GM12864 (cell line): Measurements from ENCODE around the gene RAB9B.

Experiments used
- DNase-seq: peaks from one replicate; pipeline ENCODE4 v3.0.0-alpha.2; 2011; ENCODE audit warnings: low read depth
- H3K4me3 ChIP-seq: 2 replicates; pipeline ENCODE4 v1.5.1; 2011; ENCODE audit warnings: mild to moderate bottlenecking, low read depth, low read length, control low read depth
- TF ChIP-seq, protein P1 (sequence below): IDR thresholded peaks from 2 replicates; pipeline ENCODE4 v1.5.1; 2011; ENCODE audit warnings: low read depth, mild to moderate bottlenecking, moderate library complexity, low read length, control low read depth, inconsistent platforms; ENCODE audit errors: missing control alignments

RAB9B gene, protein sequence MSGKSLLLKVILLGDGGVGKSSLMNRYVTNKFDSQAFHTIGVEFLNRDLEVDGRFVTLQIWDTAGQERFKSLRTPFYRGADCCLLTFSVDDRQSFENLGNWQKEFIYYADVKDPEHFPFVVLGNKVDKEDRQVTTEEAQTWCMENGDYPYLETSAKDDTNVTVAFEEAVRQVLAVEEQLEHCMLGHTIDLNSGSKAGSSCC

DNA sequence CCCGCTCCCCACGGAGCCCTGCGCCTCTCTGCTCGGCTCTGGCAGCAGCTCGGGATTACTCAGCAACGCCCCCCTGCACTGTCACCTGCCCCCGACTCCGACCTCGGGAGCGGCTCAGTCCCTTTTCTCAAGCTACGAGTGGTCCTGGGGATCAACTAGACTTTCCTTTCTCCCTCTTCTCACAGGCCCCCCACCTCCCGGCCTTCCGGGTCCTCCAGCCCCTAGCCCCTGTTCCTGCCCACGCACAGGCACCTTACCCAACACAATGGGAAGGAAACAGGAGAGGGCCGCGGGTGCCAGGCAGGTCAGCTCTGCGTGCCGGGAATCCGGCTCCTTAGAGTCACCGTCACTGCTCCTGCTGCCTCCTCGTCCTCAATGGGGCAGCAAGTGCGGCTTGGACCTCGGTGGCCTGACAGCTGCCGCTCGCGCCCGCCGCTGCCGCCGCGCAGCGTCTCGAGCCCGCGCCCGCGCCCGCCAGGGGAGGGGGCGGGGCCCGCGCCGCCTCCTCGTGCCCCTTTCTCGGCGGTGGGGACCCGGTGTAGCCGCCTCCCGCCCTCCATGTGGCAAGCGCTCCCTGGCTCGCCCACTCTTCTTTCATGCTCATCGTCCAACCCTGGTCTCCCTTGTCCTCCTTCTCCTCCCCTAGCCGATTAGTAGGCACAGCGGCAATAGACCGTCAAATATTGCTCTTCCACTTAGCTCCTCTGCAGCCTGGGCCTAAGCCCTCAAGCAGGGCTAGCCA is at the start of gene RAB9B:
TSS of gene RAB9B (minus strand) at position 455 of the 742 bp plus-strand sequence. CDS start 6,473 bp downstream, outside the sequence.
- TF ChIP-seq, protein P1, sequence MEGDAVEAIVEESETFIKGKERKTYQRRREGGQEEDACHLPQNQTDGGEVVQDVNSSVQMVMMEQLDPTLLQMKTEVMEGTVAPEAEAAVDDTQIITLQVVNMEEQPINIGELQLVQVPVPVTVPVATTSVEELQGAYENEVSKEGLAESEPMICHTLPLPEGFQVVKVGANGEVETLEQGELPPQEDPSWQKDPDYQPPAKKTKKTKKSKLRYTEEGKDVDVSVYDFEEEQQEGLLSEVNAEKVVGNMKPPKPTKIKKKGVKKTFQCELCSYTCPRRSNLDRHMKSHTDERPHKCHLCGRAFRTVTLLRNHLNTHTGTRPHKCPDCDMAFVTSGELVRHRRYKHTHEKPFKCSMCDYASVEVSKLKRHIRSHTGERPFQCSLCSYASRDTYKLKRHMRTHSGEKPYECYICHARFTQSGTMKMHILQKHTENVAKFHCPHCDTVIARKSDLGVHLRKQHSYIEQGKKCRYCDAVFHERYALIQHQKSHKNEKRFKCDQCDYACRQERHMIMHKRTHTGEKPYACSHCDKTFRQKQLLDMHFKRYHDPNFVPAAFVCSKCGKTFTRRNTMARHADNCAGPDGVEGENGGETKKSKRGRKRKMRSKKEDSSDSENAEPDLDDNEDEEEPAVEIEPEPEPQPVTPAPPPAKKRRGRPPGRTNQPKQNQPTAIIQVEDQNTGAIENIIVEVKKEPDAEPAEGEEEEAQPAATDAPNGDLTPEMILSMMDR: no peak
- H3K4me3 ChIP-seq: peak within 1 kb of the TSS; percentile 39
- no peak for DNase-seq

DNA sequence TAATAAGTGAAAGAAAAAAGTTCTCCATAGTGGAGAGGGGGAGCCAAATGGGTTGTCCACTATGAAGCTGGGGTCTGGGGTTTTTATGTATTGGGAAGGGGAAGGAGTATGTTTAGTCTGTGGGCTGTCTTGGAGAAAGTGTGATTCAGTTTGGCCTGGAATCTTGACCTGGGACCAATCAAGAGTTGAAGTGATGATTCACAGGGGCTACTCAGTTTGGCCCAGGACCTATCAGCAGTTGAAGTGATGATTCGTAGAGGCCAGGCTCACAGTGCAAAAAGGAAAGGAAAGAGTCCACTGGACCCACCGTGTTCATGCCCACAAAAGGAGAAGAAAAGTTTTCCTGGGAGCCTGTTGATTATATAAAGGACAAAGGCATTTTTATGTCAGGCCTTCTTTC is 47.3 kb upstream of the RAB9B start:
- TF ChIP-seq, protein P1: no peak
- no peak for DNase-seq
- H3K4me3 ChIP-seq: no peak overlapping the region

DNA sequence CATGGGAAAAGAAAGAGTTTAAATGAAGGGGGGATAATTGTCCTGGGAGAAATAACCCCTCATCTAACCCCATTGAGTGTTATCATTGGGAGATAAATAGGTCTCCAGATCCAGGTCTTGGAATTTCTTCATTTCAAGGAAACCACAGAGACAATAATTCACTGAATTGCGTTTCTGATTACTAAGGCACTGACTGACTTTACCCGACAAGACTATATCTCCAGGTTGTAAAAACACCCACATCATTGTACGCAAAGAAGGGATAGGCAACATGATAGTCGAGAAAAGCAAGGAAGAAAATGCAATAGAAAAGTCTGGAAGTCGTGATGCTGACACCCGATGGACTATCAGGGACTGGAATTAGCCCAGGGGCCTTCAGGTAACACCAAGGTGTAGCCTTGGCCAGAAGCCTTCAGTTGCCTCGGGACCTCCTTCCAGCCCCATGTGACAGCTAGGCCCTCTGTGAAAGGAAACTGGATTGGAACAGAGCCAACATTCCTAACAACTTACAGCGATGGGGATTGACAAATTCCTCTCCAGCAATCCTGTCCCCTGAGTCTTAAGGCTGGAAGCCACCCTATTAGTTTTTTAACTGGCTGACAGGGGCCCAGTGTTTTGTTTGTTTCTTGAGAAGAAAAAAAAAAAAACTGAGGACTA is 46.5 kb upstream of the RAB9B start:
- TF ChIP-seq, protein P1: no peak
- H3K4me3 ChIP-seq: no peak overlapping the region
- DNase-seq: no peak

DNA sequence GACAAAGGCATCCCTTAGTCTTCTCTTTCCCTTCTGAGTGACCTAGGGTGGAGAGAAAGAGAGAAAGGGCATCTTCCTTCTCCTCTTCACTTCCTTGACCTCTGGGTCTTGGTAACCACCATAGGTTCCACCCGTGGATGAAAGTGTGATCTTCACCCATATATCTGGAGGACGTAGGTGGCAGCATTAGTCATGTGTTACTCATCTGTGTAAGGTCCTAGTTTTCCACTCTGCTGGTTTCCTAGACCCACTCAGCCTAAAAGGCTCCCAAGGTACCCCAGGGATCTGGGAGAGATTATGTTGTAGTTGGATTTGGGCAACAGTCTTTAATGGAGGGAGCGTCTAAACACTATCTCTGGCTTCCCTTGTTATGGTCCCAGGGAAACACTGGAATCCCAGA is 45.5 kb upstream of the RAB9B start:
- no peak for DNase-seq
- TF ChIP-seq, protein P1: no peak
- no peak overlapping the region for H3K4me3 ChIP-seq

DNA sequence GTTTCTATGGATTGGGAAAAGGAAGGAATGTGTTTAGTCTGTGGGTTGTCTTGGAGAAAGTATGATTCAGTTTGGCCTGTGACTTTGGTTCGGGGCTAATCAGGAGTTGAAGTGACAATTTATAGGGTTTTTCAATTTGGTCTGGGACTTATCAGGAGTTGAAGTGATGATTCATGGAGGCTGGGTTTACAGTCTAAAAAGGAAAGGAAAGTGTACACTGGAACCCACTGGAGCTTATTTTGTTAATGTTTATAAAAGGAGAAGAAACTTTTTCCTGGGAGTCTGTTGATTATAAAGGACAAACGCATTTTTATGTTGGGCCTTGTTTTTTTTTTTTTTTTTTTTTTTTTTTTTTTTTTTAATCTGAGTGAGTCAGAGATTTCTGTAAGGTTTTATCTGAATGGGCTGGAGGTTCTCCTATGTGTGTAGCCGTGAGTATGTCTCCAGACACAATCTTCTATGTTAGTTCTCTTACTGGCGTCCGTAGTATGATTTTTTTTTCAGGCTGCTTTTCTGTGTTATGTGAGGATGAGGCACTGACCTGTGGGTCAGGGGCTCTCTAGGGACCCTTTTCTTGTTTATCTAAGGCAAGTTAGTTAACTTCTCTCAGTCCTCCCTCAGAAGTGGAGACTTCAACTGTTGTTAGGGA is 33.0 kb upstream of the RAB9B start:
- TF ChIP-seq, protein P1: no peak
- H3K4me3 ChIP-seq: no peak overlapping the region
- no peak for DNase-seq

DNA sequence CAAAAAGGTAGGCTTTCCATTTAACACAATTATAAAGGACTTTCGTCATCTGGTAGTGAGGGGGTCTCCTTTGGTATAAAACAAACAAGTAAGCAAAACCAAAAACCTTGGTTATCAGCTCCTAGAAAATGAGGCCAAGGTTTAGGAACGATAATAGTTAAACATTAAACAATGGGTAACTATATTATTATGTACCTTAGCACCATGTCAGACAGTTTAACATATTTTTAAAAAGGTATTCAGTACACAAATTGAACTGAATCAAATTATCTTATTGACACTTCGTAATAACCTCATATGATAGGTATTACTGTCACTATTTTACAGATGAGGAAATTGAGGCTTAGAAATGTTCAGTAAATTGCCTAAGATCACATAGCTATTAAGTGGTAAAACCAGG is 32.1 kb upstream of the RAB9B start:
- TF ChIP-seq, protein P1: no peak
- no peak for DNase-seq
- no peak overlapping the region for H3K4me3 ChIP-seq
